ENCODE results near the gene KIF5B.

KIF5B gene

GRCh38 chr10:32023264-32023663 is 33.0 kb downstream of the KIF5B start:
- Histone ChIP-seq H3K36me3 (ENCODE audit: control insufficient read depth, insufficient read depth, low read length) (peaks cover 9% of the 10 kb centered on the region; the same call in 1 of the 2 replicates), H3K27me3 (ENCODE audit: control insufficient read depth, insufficient read depth, low read length) (no peaks in the 10 kb centered on the region), H3K4me3 (ENCODE audit: low read length) (no peak overlapping the region), H3K4me1 (ENCODE audit: control insufficient read depth, insufficient read depth, low read length) (no peaks in the 10 kb centered on the region), H3K27ac (ENCODE audit: low read length) (no peak overlapping the region), H3K9me3 (ENCODE audit: control insufficient read depth, insufficient read depth, low read length) (no peaks in the 10 kb centered on the region)
- no CpG with 5 or more reads among the region's 1 CpG for WGBS (ENCODE audit: insufficient coverage, insufficient read length)
- no peak for DNase-seq (ENCODE audit: low read depth, low spot score)

GRCh38 chr10:32017044-32017443 is 39.2 kb downstream of the KIF5B start:
- Histone ChIP-seq H3K9me3 (ENCODE audit: control insufficient read depth, insufficient read depth, low read length) (no peaks in the 10 kb centered on the region), H3K36me3 (ENCODE audit: control insufficient read depth, insufficient read depth, low read length) (peaks cover 20% of the 10 kb centered on the region), H3K27ac (ENCODE audit: low read length) (no peak overlapping the region), H3K27me3 (ENCODE audit: control insufficient read depth, insufficient read depth, low read length) (no peaks in the 10 kb centered on the region), H3K4me1 (ENCODE audit: control insufficient read depth, insufficient read depth, low read length) (no peaks in the 10 kb centered on the region), H3K4me3 (ENCODE audit: low read length) (no peak overlapping the region)
- no peak for DNase-seq (ENCODE audit: low read depth, low spot score)
- no CpG with 5 or more reads among the region's 11 CpGs for WGBS (ENCODE audit: insufficient coverage, insufficient read length)

GRCh38 chr10:32015386-32015785 is 40.8 kb downstream of the KIF5B start:
- Histone ChIP-seq H3K4me1 (ENCODE audit: control insufficient read depth, insufficient read depth, low read length) (no peaks in the 10 kb centered on the region), H3K27me3 (ENCODE audit: control insufficient read depth, insufficient read depth, low read length) (no peaks in the 10 kb centered on the region), H3K4me3 (ENCODE audit: low read length) (no peak overlapping the region), H3K9me3 (ENCODE audit: control insufficient read depth, insufficient read depth, low read length) (no peaks in the 10 kb centered on the region), H3K27ac (ENCODE audit: low read length) (no peak overlapping the region), H3K36me3 (ENCODE audit: control insufficient read depth, insufficient read depth, low read length) (peaks cover 16% of the 10 kb centered on the region)
- no CpG with 5 or more reads among the region's 5 CpGs for WGBS (ENCODE audit: insufficient coverage, insufficient read length)
- DNase-seq (ENCODE audit: low read depth, low spot score): no peak

- H3K4me3 ChIP-seq (ENCODE audit: low read length): no peak overlapping the region
- no CpG with 5 or more reads among the region's 2 CpGs for WGBS (ENCODE audit: insufficient coverage, insufficient read length)
- no peak overlapping the region for H3K27ac ChIP-seq (ENCODE audit: low read length)
- H3K27me3 ChIP-seq (ENCODE audit: control insufficient read depth, insufficient read depth, low read length): no peaks in the 10 kb centered on the region
- H3K36me3 ChIP-seq (ENCODE audit: control insufficient read depth, insufficient read depth, low read length): no peaks in the 10 kb centered on the region
- H3K9me3 ChIP-seq (ENCODE audit: control insufficient read depth, insufficient read depth, low read length): no peaks in the 10 kb centered on the region
- peaks cover 5% of the 10 kb centered on the region for H3K4me1 ChIP-seq (ENCODE audit: control insufficient read depth, insufficient read depth, low read length)
- no peak for DNase-seq (ENCODE audit: low read depth, low spot score)
Observed at GRCh38 chr10:32007026-32007425, 49.2 kb downstream of the KIF5B start.

- H3K27ac ChIP-seq (ENCODE audit: low read length): no peak overlapping the region
- no peaks in the 10 kb centered on the region for H3K27me3 ChIP-seq (ENCODE audit: control insufficient read depth, insufficient read depth, low read length)
- no peaks in the 10 kb centered on the region for H3K9me3 ChIP-seq (ENCODE audit: control insufficient read depth, insufficient read depth, low read length)
- no peak for DNase-seq (ENCODE audit: low read depth, low spot score)
- no CpG with 5 or more reads among the region's 4 CpGs for WGBS (ENCODE audit: insufficient coverage, insufficient read length)
- peaks cover 5% of the 10 kb centered on the region for H3K4me1 ChIP-seq (ENCODE audit: control insufficient read depth, insufficient read depth, low read length)
- no peaks in the 10 kb centered on the region for H3K36me3 ChIP-seq (ENCODE audit: control insufficient read depth, insufficient read depth, low read length)
- no peak overlapping the region for H3K4me3 ChIP-seq (ENCODE audit: low read length)
Observed at GRCh38 chr10:32005050-32005449, 51.2 kb downstream of the KIF5B start.

- no peak overlapping the region for H3K4me3 ChIP-seq (ENCODE audit: low read length)
- no peak overlapping the region for H3K27ac ChIP-seq (ENCODE audit: low read length)
- H3K27me3 ChIP-seq (ENCODE audit: control insufficient read depth, insufficient read depth, low read length): no peaks in the 10 kb centered on the region
- no peaks in the 10 kb centered on the region for H3K36me3 ChIP-seq (ENCODE audit: control insufficient read depth, insufficient read depth, low read length)
- no CpG with 5 or more reads among the region's 3 CpGs for WGBS (ENCODE audit: insufficient coverage, insufficient read length)
- DNase-seq (ENCODE audit: low read depth, low spot score): no peak
- peaks cover 5% of the 10 kb centered on the region for H3K4me1 ChIP-seq (ENCODE audit: control insufficient read depth, insufficient read depth, low read length)
- no peaks in the 10 kb centered on the region for H3K9me3 ChIP-seq (ENCODE audit: control insufficient read depth, insufficient read depth, low read length)
Observed at GRCh38 chr10:32004161-32004591, 52.0 kb downstream of the KIF5B start.

GRCh38 chr10:32002531-32002930 is 53.7 kb downstream of the KIF5B start:
- no peak overlapping the region for H3K27ac ChIP-seq (ENCODE audit: low read length)
- no peak overlapping the region for H3K4me3 ChIP-seq (ENCODE audit: low read length)
- H3K9me3 ChIP-seq (ENCODE audit: control insufficient read depth, insufficient read depth, low read length): no peaks in the 10 kb centered on the region
- peaks cover 7% of the 10 kb centered on the region for H3K4me1 ChIP-seq (ENCODE audit: control insufficient read depth, insufficient read depth, low read length)
- no CpG with 5 or more reads among the region's 1 CpG for WGBS (ENCODE audit: insufficient coverage, insufficient read length)
- no peak for DNase-seq (ENCODE audit: low read depth, low spot score)
- no peaks in the 10 kb centered on the region for H3K36me3 ChIP-seq (ENCODE audit: control insufficient read depth, insufficient read depth, low read length)
- H3K27me3 ChIP-seq (ENCODE audit: control insufficient read depth, insufficient read depth, low read length): no peaks in the 10 kb centered on the region

GRCh38 chr10:32000937-32001336 is 55.3 kb downstream of the KIF5B start:
- H3K9me3 ChIP-seq (ENCODE audit: control insufficient read depth, insufficient read depth, low read length): no peaks in the 10 kb centered on the region; the same call in 1 of the 2 replicates
- H3K27ac ChIP-seq (ENCODE audit: low read length): no peak overlapping the region
- peaks cover 7% of the 10 kb centered on the region for H3K4me1 ChIP-seq (ENCODE audit: control insufficient read depth, insufficient read depth, low read length)
- 100% methylated on average over 1 of the region's 4 CpGs for WGBS (ENCODE audit: insufficient coverage, insufficient read length)
- H3K27me3 ChIP-seq (ENCODE audit: control insufficient read depth, insufficient read depth, low read length): no peaks in the 10 kb centered on the region
- H3K36me3 ChIP-seq (ENCODE audit: control insufficient read depth, insufficient read depth, low read length): no peaks in the 10 kb centered on the region
- H3K4me3 ChIP-seq (ENCODE audit: low read length): no peak overlapping the region
- no peak for DNase-seq (ENCODE audit: low read depth, low spot score)

- no peak overlapping the region for H3K27ac ChIP-seq (ENCODE audit: low read length)
- no peaks in the 10 kb centered on the region for H3K27me3 ChIP-seq (ENCODE audit: control insufficient read depth, insufficient read depth, low read length)
- H3K4me3 ChIP-seq (ENCODE audit: low read length): no peak overlapping the region
- H3K9me3 ChIP-seq (ENCODE audit: control insufficient read depth, insufficient read depth, low read length): no peaks in the 10 kb centered on the region; the same call in 1 of the 2 replicates
- H3K36me3 ChIP-seq (ENCODE audit: control insufficient read depth, insufficient read depth, low read length): no peaks in the 10 kb centered on the region
- peaks cover 7% of the 10 kb centered on the region for H3K4me1 ChIP-seq (ENCODE audit: control insufficient read depth, insufficient read depth, low read length)
- DNase-seq (ENCODE audit: low read depth, low spot score): no peak
- no CpG with 5 or more reads among the region's 3 CpGs for WGBS (ENCODE audit: insufficient coverage, insufficient read length)
Observed at GRCh38 chr10:31999836-32000235, 56.4 kb downstream of the KIF5B start.

GRCh38 chr10:31999070-31999660 is 57.1 kb downstream of the KIF5B start:
- peaks cover 5% of the 10 kb centered on the region for H3K4me1 ChIP-seq (ENCODE audit: control insufficient read depth, insufficient read depth, low read length)
- no peaks in the 10 kb centered on the region; the same call in 1 of the 2 replicates for H3K9me3 ChIP-seq (ENCODE audit: control insufficient read depth, insufficient read depth, low read length)
- WGBS (ENCODE audit: insufficient coverage, insufficient read length): no CpG with 5 or more reads among the region's 3 CpGs
- no peaks in the 10 kb centered on the region for H3K27me3 ChIP-seq (ENCODE audit: control insufficient read depth, insufficient read depth, low read length)
- H3K27ac ChIP-seq (ENCODE audit: low read length): no peak overlapping the region
- no peak overlapping the region for H3K4me3 ChIP-seq (ENCODE audit: low read length)
- H3K36me3 ChIP-seq (ENCODE audit: control insufficient read depth, insufficient read depth, low read length): no peaks in the 10 kb centered on the region
- DNase-seq (ENCODE audit: low read depth, low spot score): no peak

- no peaks in the 10 kb centered on the region; the same call in 1 of the 2 replicates for H3K9me3 ChIP-seq (ENCODE audit: control insufficient read depth, insufficient read depth, low read length)
- H3K4me3 ChIP-seq (ENCODE audit: low read length): no peak overlapping the region
- H3K4me1 ChIP-seq (ENCODE audit: control insufficient read depth, insufficient read depth, low read length): 0 out of 2 replicates have a peak, but pooled peaks cover 2% of the 10 kb centered on the region
- H3K27ac ChIP-seq (ENCODE audit: low read length): no peak overlapping the region
- no CpG with 5 or more reads among the region's 6 CpGs for WGBS (ENCODE audit: insufficient coverage, insufficient read length)
- no peak for DNase-seq (ENCODE audit: low read depth, low spot score)
- H3K27me3 ChIP-seq (ENCODE audit: control insufficient read depth, insufficient read depth, low read length): no peaks in the 10 kb centered on the region
- H3K36me3 ChIP-seq (ENCODE audit: control insufficient read depth, insufficient read depth, low read length): no peaks in the 10 kb centered on the region
Observed at GRCh38 chr10:31994926-31995325, 61.3 kb downstream of the KIF5B start.
